SIG-M5 treated with dmso at 0.1 percent for 504 hours (cell line): ENCODE results near the gene F2R.
A peak's percentile ranks its signal among the peaks of the same experiment; 100 is the strongest.

Source experiments
- DNase-seq: peaks from one replicate; lab custom pipeline; 2025; ENCODE audit not compliant: unreplicated experiment; lab: John Stamatoyannopoulos, UW

The F2R gene

DNA sequence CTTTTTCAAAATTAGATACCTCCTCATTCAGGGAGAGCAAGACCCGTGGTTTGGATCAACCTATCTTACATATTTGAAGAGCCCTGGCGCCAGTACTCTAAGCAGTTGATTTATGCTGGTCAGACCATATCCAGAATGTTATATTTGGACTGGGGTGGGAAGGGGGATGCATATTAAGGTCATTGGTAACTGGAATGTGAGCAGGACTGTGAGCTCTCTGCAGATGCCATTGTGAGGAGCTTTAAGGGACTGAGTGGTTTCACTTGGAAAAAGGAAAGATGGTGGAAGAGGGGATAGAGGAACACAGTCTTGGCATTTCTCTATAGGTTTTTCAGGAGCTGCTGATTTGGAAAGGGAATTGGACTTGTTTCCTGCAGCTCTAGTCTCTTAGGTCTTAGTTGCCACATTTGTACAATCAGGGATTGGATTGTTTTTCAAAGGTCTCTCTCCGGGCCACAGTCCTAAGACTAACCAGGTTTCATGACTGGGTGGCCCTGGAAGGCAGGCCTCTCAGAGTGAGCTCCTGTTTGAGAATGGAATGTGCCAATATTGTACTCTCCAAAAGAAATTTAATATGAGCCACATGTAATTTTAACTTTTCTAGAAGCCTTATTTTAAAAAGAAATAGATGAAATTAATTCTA lies 25.8 kb upstream of the F2R start:
- DNase-seq, result no peak

DNA sequence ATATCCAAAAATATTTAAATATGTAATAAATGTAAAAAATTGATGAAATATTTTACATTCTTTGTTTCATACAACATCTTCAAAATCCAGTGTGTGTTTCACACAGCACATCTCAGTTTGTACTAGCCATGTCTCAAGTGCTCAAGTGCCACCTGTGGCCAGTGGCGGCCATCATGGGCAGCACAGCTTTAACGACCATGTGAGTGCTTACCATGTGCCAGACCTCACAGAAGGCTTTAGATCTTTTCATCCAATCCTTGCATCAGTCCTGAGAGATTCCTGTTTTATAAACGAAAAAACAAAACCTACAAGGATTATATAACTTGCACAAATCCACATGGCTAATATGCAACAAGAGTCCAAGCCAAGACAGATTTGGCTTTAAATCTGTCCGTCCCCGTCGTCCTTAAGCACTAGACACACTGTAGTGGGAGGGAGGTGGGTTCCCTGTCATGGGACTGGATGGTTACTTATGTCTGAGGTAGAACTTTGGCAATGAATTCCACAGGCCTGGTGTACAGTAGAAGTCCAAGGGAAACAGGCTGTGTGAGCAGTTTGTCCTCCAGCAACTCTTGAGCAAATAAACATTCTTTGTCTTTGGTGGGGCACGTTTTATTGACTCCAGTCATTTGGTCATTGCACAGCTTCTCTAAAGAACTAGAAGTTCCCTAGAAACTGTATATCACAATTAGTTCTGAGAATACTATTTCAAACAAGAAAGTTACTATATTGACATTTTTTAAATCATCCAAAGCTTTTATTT lies 25.0 kb upstream of the F2R start:
- no peak for DNase-seq

DNA sequence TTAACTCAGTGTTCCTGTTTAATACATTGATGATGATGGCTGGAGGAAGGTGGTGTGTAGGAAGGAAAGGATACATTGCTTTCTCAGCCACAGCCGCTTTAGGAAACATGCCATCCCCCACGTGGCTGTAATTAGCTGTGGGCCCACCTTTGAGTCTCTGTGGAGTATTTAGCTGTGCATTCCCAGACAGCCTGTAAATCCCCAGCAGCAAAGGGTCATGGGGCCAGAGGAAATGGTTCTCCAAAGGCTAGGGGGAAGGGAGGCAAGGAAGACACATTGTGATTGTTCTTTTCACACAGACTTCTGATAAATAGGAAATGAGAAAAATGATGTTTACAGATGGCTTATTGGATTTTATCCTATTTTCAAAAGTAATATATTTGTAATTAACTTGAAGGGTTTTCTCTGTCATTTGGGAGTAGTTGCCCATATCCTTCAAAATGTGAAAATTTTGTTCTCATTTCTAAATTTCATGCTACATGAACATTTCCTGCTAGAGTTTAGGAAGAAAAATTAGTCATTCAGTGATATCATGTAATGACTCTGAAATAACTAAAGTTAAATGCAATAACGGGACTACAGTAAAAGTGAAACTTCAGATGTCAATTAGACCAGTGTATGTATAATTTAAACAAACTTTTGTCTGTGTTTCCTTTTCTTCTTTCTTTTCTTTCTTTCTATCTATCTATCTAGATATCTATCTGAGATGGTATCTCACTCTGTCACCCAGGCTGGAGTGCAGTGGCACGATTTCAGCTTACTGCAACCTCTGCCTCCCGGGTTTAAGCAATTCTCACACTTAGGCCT lies 24.3 kb upstream of the F2R start:
- no peak for DNase-seq

DNA sequence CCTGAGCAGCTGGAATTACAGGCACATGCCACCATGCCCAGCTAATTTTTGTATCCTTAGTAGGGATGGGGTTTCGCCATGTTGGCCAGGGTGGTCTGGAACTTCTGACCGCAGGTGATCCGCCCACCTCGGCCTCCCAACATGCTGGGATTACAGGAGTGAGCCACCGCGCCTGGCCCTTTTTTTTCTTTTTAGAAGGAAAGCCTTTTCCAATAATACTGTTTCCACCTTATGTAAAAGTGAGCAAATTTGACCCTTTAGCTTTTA lies 23.7 kb upstream of the F2R start:
- DNase-seq, result no peak

DNA sequence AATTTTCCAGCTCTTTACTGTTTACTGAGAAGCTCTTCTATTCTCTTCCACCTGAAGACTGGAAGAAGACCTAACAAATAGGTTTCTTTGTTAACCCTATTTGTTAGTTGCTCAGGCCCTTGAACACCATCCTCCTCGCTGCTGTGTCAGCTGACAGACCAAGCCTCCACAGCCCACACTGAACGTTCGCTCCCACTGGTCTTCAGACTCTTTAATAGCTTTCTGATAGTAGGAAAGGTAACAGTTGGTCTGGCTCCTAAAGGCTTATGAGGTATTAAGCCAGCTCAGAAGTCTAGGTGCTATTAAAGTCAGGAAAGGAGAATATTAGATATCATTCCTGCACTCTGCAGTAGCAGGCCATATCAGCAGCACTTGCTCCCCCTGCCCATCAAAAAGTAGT lies 23.3 kb upstream of the F2R start:
- DNase-seq, result no peak

DNA sequence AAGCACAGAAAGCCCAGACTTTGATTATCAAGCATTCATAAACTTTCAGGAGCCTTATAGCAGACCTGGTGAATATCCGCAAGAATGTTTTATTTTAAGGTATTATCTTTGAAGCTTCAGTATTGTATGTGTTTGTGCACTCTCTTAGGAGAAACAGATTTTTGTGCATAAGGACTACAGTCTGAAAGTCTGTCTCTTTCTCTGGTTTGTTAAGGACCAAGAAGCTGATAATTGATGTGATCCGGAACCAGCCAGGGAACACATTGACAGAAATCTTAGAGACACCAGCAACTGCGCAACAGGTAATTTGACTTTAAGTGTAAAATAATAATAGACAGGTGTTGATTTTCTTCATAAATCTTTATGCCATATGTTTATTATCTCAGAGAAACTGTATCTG lies 22.8 kb upstream of the F2R start:
- no peak for DNase-seq

DNA sequence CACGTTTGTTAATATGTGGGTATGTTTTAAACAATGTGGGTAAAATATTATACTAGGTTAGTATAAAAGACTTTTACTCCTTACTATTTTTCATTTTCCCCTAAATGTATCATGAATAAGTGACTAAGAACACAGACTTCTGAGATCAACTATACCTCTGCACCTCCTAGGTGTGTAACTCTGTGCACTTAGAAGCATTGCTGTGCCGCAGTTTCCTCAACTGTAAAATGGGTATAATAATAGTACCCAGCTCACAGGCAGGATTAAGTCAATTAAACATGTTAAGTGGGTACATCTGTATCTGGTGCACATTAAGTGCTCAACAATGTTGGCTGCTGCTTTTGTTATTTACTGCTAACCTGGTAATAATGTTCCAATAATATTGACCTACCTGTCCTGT lies 21.6 kb upstream of the F2R start:
- DNase-seq, result no peak

DNA sequence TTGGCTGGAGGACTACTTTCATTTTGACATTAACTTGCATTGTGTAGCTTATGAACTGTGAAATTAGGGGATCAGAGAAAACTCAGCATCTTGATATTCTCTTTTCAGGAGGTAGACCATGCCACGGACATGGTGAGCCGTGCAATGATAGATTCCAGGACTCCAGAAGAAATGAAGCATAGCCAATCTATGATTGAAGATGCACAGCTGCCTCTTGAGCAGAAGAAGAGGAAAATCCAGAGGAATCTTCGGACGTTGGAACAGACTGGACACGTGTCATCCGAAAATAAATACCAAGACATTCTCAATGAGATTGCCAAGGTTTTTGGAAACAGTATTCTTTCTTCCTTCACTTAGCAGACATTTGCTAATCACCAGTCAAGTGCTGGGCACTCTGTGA lies 20.6 kb upstream of the F2R start:
- DNase-seq, result no peak

DNA sequence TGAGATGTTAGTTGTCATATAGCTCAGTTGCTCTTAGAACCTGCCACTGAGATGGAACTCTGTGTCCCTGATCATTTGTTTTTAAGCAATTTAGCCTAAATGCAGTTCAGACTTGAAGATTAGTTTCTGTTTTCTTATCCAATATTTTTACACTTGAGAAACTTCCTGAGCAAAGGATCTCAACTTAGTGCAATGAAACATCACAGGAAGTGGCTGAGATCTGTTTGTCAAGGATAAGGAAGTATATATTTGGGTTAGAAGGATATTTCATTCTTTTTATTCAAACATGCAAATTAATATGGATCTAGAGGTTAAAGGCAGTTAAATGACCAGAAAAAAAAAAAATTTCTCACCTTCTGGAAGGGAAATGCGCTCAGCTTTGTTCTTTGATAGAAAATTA lies 19.7 kb upstream of the F2R start:
- no peak for DNase-seq

DNA sequence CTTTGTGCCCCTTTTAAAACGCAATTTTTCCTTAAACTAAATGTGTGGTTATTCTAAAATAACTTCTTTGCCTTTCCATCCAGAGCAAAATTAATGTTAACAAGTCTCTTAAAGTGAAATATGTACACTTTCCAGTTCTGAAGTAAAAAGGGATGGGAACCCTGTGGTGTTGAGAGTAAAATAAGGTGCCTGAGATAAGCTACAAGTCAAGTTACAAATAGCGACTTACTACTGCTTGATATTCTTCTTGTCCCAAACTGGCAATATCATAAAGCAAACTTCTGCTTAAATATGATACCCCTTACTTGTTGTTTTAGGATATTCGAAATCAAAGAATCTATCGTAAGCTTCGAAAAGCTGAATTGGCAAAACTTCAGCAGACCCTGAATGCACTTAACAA lies 18.3 kb upstream of the F2R start:
- no peak for DNase-seq

DNA sequence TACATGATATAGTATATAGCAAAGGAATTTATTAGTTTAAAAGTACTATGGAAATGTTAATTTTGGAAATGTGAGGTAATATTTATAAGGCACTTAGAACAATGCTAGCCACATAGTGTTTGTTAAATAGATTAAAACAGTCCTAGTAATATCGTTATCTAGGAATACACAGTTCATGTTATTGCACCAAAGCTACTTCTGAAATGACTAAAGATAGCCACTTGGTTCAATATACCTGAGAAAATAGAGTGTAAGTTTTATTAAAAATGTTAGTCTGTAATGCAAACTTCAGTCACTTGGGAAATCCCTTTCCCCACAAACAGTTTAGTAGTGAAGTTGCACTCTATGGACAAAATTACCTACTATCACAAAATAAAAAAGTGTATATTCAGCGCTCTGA lies 15.4 kb upstream of the F2R start:
- no peak for DNase-seq

DNA sequence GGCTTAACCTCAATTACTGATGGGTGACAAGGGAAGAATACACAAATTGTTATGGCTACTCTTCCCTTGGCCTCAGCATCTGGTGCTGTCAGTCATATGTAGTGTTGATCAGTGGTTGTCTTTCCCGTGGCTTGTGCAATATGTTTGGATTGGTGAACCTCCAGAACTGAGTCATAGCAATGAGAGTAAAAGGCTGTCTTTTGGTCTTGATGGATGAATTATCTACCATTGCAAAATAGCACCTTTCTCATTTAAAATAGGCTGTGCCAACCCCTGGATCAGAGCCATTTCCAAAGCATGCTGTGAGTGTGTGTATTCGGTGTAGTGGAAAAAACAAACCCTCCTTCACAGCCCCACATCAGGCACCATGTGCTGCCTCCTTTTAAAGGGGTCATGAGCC lies 14.6 kb upstream of the F2R start:
- DNase-seq, result peak; percentile 4

DNA sequence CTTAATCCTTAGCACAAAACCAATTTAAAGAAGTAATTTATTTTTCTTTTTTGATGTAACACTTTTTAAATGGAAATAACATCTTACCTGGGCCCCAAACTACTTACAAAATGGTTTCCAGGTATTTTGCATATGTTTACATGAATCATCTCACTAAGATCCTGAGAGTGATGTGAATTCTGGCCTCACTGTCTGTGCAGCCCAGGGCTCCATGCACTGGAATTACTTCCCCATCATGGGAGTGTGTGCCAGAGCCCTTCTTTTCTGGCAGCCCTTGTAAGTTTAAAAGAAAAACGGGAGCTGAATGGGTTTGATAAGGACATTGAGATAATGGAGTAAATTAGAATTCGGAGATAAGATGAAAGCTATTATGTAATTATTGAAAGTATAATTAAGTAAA lies 12.2 kb upstream of the F2R start:
- DNase-seq, result no peak

DNA sequence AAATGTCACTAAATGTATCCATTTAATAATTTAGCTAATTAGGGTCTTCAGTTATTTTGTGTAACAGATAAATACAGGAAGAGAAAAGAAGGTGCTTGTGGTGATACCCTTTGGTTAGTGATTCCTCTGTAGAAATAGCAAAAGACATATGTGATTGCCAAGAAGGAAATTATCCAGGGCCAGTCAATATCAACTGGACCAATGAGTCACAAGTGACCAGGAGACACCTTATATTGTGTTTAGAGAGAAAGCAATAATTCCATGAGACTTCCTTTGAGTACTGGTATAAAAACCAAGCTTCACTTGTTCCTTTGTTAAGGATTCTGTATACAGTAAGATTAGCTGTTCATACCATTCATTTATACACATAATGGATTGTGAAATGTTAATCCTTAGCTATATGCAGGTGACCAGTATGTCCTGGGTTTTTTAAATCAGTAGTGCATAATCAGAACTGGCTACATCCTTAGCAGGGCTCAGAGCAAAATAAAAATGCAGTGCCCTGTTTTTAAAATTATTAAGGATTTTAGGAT lies 11.7 kb upstream of the F2R start:
- DNase-seq, result no peak

DNA sequence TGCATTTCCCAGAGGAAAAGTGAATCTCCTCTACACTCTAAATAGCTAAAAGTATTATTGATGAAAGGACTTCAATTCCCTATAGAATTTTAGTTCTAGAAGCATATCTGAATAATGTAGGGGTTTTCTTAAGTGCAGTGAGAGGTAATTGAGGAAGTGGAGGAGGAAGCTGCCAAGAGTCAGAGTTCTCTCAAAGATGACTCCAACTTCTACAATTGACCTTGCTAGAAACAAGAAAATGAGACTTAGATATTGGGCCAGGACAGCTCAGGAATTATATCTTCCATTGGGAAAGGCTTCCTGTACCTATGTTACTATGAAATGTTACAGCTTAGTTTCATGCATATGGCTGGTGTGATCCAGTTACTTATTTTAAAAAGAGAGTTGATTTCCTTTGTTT lies 10.4 kb upstream of the F2R start:
- DNase-seq, result peak; percentile 39

DNA sequence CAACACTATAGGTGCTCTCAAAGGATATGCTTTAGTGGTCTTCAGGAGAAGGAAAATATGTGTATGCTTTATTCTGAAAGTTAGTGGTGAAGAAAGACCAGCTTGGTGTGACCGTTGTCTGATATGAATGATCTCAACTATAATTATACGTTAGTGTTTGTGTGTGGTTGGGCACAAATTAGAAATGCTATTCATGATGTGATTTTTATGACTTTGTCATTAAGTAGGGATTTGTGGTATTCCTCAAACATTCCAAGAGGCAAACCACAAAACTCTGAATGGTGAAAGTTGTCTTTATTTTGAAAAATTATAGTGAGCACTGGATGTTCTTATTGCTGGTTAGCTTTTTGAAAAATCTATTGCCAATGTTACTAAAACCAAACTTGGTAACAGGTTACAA lies 6.2 kb upstream of the F2R start:
- DNase-seq, result no peak

DNA sequence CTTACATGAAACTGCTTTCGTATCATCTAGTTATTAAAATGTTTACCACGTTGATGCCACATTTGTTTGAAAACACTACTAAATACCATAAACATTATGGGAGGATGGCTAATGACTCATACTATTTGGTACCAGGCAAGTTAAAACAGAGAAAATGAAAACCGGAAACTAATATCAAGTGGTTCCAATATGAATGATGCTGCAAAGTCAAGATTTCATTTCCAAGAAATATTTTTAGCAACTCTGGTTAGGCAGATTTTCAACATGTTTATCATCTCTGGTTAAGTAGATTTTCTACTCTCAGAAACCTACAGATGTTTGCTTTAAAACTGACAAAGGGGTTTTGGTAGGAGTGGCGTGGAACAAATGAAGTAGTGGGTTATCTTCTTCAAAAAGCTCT lies 4.9 kb upstream of the F2R start:
- DNase-seq, result no peak

DNA sequence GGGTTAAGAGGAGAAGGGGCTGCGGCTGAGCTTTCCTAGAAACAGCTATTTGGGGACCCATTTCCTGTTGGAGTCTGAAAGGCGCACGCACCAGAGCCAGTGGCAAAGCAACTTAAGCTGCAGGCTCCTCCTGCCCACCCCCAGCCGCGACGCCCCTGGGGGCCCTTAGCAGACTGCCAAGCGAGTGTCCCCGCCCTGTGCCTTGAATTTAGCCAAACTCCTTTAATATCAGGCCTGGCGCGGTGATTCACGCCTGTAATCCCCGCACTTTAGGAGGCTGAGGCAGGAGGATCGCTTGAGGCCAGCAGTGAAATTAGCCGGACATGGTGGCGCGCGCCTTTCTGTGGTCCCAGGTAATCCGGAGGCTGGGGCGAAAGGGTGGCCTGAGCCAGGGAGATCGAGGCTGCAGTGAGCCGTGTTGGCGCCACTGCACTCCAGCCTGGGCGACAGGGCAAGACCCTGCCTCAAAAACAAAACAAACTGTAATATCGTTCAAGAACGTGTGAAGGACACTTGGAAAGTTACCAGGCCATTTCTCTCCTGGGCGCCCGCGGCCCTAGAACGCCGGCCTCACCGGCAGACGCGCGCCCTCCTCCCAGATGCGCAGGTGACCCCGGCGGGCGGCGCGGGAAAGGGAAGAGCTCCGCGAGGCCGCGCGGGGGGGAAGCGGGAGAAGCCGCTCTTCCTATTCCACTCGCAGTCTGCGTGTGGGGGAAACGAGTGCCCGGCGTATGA lies 1.0 kb upstream of the F2R start:
- no peak for DNase-seq

DNA sequence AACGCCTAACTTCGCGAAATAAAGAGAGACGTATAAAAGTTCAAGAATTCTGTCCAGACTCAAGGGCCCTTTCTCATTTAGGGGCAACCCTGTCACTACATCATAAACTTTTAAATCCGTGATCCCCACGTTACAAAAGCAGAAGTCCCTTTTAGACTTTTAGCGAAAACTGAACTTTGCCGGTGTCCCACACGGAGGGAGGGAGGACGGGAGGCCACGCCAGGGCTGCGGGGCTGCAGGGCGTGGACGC lies 515 bp upstream of the F2R start:
- peak; percentile 37 for DNase-seq

DNA sequence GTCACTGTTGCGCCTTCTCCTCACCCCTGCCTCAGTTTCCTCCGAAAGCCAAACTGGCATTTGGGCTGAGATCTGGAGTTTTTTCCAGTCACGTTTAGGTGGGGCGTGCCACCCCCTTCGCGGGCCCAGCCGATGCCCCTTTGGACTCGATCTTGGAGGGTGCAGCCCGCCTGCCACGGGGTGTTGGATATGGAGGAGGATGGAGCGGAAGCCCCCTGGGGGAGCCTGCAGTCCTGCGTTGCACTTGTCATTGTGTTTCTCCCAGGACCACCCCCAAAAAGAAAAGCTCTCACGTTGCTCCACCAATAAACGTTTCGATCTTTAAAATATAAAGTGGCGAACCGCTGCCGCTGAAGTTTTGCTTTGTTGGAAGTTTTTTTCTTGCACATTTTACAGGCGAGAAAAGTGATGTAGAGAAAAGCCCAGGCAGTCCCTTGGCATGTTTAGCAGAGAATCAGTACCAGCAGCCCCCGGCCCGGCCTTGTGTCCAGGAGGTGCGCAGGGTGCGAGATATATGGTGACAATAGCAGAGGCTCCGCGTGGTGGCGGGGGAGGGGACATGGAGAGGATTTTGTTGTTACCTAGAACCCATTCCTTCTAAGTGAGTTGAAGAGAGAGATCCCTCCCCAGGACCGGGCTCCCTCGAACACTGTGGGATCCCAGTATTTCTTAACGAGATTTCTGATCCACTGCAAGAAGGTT lies 681 bp downstream of the F2R start:
- DNase-seq, result no peak
